NT2/D1 (cell line): Measurements from ENCODE around the gene DCTN3.

Experiments used
- YY1 ChIP-seq: IDR thresholded peaks from 2 replicates; pipeline ENCODE4 v1.6.1; 2011; ENCODE audit not compliant: insufficient read length, insufficient read depth
- ZNF274 ChIP-seq: IDR thresholded peaks from 2 replicates; pipeline ENCODE4 v1.6.1; 2011; ENCODE audit warnings: mild to moderate bottlenecking, low read depth, low read length

- TF ChIP-seq ZNF274 (no peak), YY1 (no peak)
Observed at GRCh38 chr9:34584970-34585369, 35.3 kb downstream of the DCTN3 start.
